T follicular helper cell (primary cell): ENCODE data around the gene FRRS1.
"Not testable (repeated sequence)": the region's sequence is repeated elsewhere in the genome, so short reads cannot be mapped to it uniquely, and the experiment has no call there.

Experiments
- DNase-seq: peaks from one replicate; pipeline ENCODE4 v3.0.0-alpha.2; 2020; ENCODE audit warnings: low read depth
- total RNA-seq, 2 experiments: gene quantifications; one replicate each; lab custom pipeline; 2026; lab: John Stamatoyannopoulos, UW

Gene FRRS1
- 0.96 reads per million in 2 experiments for total RNA-seq

GRCh38 chr1:99766378-99766800 lies at the start of gene FRRS1:
TSS of gene FRRS1 (minus strand) at chr1:99766635. CDS start at chr1:99748768, 17,867 bp downstream.
- no peak for DNase-seq

- DNase-seq, result no peak
Measured at GRCh38 chr1:99814373-99814900, 48.0 kb upstream of the FRRS1 start.

- no peak for DNase-seq
Measured at GRCh38 chr1:99811747-99812146, 45.3 kb upstream of the FRRS1 start.

GRCh38 chr1:99811075-99811474 lies 44.6 kb upstream of the FRRS1 start:
- no peak for DNase-seq

GRCh38 chr1:99808391-99809115 lies 42.1 kb upstream of the FRRS1 start:
- DNase-seq, result no peak

GRCh38 chr1:99806882-99807281 lies 40.4 kb upstream of the FRRS1 start:
- no peak for DNase-seq

GRCh38 chr1:99801584-99801983 lies 35.1 kb upstream of the FRRS1 start:
- DNase-seq, result no peak

GRCh38 chr1:99793861-99794260 lies 27.4 kb upstream of the FRRS1 start:
- not testable (repeated sequence) for DNase-seq

GRCh38 chr1:99789715-99790114 lies 23.3 kb upstream of the FRRS1 start:
- DNase-seq, result no peak

- no peak for DNase-seq
Measured at GRCh38 chr1:99788896-99789295, 22.5 kb upstream of the FRRS1 start.

- no peak for DNase-seq
Measured at GRCh38 chr1:99786751-99787501, 20.5 kb upstream of the FRRS1 start.

- DNase-seq, result no peak
Measured at GRCh38 chr1:99784809-99785255, 18.4 kb upstream of the FRRS1 start.

- no peak for DNase-seq
Measured at GRCh38 chr1:99784143-99784542, 17.7 kb upstream of the FRRS1 start.

- DNase-seq, result no peak
Measured at GRCh38 chr1:99782920-99783319, 16.5 kb upstream of the FRRS1 start.

- DNase-seq, result no peak
Measured at GRCh38 chr1:99782397-99782796, 16.0 kb upstream of the FRRS1 start.

GRCh38 chr1:99781798-99782197 lies 15.4 kb upstream of the FRRS1 start:
- DNase-seq, result no peak

- no peak for DNase-seq
Measured at GRCh38 chr1:99777752-99778151, 11.3 kb upstream of the FRRS1 start.

- DNase-seq, result no peak
Measured at GRCh38 chr1:99776120-99776519, 9.7 kb upstream of the FRRS1 start.

GRCh38 chr1:99772809-99773208 lies 6.4 kb upstream of the FRRS1 start:
- no peak for DNase-seq

- no peak for DNase-seq
Measured at GRCh38 chr1:99771513-99771918, 5.1 kb upstream of the FRRS1 start.

- DNase-seq, result no peak
Measured at GRCh38 chr1:99768524-99769245, 2.2 kb upstream of the FRRS1 start.

- no peak for DNase-seq
Measured at GRCh38 chr1:99768104-99768503, 1.7 kb upstream of the FRRS1 start.
